Small intestine (tissue), 7 donors: ENCODE measurements around the gene CDH2. TPM values are rescaled to one million over a fixed set of nuclear protein-coding genes. Genes with fewer than 3 reads are reported as not detected.

Experiments
- DNase-seq, 2 donors: peaks; one replicate each; pipeline versions ENCODE4 v3.0.0 to v3.0.0-alpha.2; 2013
- FAIRE-seq: peaks from 2 replicates; lab custom pipeline; 2012; peaks lifted over from hg19 to GRCh38; lab: Jason Lieb, UNC
- H3K27ac ChIP-seq, 3 donors: one replicate each; pipeline ENCODE4 v1.5.1; 2013; ENCODE audit warnings: low read length in 2 of 3, mild to moderate bottlenecking in 2 of 3, control low read depth in 1 of 3, inconsistent platforms in 1 of 3, low read depth in 1 of 3, moderate library complexity in 1 of 3
- H3K27me3 ChIP-seq, 3 donors: one replicate each; pipeline ENCODE4 v1.6.1; 2013; ENCODE audit warnings: low read length in 3 of 3, inconsistent platforms in 1 of 3; ENCODE audit not compliant: control insufficient read depth in 3 of 3, insufficient read depth in 3 of 3
- H3K36me3 ChIP-seq, 3 donors: one replicate each; pipeline ENCODE4 v1.6.1; 2013; ENCODE audit warnings: low read length in 3 of 3, inconsistent platforms in 1 of 3, low read depth in 1 of 3, mild to moderate bottlenecking in 1 of 3, moderate library complexity in 1 of 3; ENCODE audit not compliant: control insufficient read depth in 3 of 3, insufficient read depth in 2 of 3
- H3K4me1 ChIP-seq, 3 donors: one replicate each; pipeline ENCODE4 v1.6.1; 2013; ENCODE audit warnings: low read length in 2 of 3, inconsistent platforms in 1 of 3, low read depth in 1 of 3, mild to moderate bottlenecking in 1 of 3, moderate library complexity in 1 of 3; ENCODE audit not compliant: control insufficient read depth in 3 of 3, insufficient read depth in 2 of 3
- H3K4me3 ChIP-seq, 3 donors: one replicate each; pipeline ENCODE4 v1.5.1; 2013; ENCODE audit warnings: low read length in 3 of 3, control low read depth in 1 of 3, inconsistent platforms in 1 of 3, low read depth in 1 of 3, mild to moderate bottlenecking in 1 of 3, moderate library complexity in 1 of 3
- H3K9me3 ChIP-seq, 2 donors: one replicate each; pipeline ENCODE4 v1.6.1; 2013; ENCODE audit warnings: low read depth in 1 of 2, low read length in 1 of 2; ENCODE audit not compliant: control insufficient read depth in 2 of 2, insufficient read depth in 1 of 2
- WGBS, 3 donors: extraction: QIAGEN DNeasy Blood & Tissue Kit; methylation state at CpG; one replicate each; pipeline ENCODE4 v1.1.7; 2013; 5-methylcytosine and 5-hydroxymethylcytosine counted together
- polyA plus RNA-seq, 4 donors: library from polyadenylated mRNA; stranded (reverse) in 3 of 4; unstranded in 1 of 4; fragments of 200-250 nt in 3 of 4; fragments of 120-200 nt in 1 of 4; gene quantifications; one replicate each; pipeline versions ENCODE4 v1.2.1 to v1.2.3, GENCODE V29; 2013
- donor health status: healthy with polysubstance abuse.
- donor health status: control.
- donor health status: control.
- donor health status: Bipolar disorder and iron deficiency.
- donor health status: healthy.

The CDH2 gene
- polyA plus RNA-seq, 4 donors: 1.1 to 8.9 (median 1.5) TPM; not detected in 1

DNA sequence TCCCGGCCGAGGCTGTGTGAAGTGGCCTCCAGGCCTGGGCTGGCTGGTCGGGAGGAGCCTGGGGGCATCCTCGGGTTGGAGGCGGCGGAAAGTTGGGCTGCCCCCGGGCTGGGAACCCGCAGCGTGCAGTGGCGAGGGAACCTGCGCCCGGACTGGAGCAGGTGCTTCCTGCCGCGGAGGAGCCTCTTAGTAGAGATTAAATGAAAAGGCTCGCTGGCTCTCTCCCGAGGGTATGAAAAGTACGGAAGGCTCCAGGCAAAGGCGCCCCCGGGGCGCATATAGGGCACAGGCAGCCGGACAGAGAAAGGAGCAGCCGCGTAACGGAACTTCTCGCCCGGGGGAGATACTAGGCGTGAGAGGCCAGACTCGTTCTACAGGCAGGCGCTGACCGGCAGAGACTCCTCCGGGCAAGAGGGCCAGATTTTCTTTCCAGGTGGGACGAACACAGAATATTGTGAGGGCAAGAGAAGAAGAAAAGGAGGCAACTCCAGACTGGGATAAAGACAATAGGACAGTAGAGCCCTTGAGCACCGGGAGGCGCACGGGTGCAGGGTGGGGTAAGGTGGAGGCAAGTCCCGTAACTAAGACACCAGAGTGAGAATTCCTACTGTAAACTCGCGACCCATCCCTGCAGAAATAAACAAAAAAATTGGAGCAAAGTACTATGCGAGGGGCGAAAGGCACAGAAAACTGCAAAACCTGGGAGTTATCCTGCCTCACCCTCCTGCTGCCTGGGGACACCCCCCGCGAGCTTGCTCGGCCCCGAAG lies 816 bp downstream of the CDH2 start:
- FAIRE-seq (no peak), DNase-seq (peak in 1 of 2 donors; percentile 42)
- H3K4me1 ChIP-seq: no peaks in the 10 kb centered on the region
- 1 to 3% (median 2%) methylated on average over 44 of the region's 44 CpGs for WGBS, 3 donors
- H3K27me3 ChIP-seq: peaks cover 15 to 40% (median 25%) of the 10 kb centered on the region in 3 donors
- no peaks in the 10 kb centered on the region for H3K9me3 ChIP-seq
- H3K36me3 ChIP-seq: no peaks in the 10 kb centered on the region
- H3K4me3 ChIP-seq: peak overlapping the region in 2 of 3 donors; percentile 22 to 42
- no peak overlapping the region for H3K27ac ChIP-seq

DNA sequence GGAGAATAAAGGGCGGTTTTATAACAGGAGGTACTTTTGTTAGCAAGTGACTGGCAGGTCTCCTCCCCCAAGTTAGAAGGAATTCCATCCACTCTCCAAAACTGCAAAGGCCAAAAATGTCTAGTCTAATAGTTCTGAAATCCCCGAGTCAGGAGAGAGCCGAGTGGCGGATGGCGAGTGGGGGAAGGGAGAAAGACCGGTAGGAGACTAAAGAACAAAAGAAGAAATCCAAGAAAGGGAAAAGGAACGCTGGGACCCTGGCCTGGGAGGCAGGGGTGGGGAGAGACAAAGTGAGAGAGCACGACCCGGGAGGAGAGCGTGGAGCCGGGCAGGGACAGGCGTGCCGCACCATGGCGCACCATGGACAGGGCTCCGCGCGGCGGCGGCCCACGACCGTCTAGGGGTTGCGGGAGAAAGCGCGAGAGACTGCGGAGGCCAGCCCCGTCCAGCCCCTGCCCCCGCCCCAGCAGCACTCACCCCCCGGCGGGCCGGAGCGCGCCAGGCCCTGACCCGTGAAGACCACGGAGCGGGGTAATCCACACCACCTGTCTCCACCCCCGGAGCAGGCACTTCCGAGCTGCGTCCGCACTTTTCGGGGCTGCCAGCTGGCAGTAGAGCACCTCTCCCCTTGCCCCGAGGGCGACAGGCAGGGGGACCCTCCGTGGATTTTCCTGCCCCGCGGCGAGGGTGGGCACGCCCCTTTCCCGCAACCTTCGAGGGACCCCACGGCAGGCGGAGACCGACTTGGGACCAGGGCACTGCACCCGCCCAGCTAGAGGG lies 1.6 kb downstream of the CDH2 start:
- WGBS, 3 donors: 4 to 7% (median 7%) methylated on average over 46 to 53 of the region's 53 CpGs
- Histone ChIP-seq H3K4me3 (peak overlapping the region in 1 of 3 donors; percentile 42), H3K9me3 (no peaks in the 10 kb centered on the region), H3K27ac (no peak overlapping the region), H3K27me3 (peaks cover 15 to 37% (median 25%) of the 10 kb centered on the region in 3 donors), H3K36me3 (no peaks in the 10 kb centered on the region), H3K4me1 (no peaks in the 10 kb centered on the region)
- FAIRE-seq (no peak), DNase-seq (peak in 1 of 2 donors; percentile 59)

DNA sequence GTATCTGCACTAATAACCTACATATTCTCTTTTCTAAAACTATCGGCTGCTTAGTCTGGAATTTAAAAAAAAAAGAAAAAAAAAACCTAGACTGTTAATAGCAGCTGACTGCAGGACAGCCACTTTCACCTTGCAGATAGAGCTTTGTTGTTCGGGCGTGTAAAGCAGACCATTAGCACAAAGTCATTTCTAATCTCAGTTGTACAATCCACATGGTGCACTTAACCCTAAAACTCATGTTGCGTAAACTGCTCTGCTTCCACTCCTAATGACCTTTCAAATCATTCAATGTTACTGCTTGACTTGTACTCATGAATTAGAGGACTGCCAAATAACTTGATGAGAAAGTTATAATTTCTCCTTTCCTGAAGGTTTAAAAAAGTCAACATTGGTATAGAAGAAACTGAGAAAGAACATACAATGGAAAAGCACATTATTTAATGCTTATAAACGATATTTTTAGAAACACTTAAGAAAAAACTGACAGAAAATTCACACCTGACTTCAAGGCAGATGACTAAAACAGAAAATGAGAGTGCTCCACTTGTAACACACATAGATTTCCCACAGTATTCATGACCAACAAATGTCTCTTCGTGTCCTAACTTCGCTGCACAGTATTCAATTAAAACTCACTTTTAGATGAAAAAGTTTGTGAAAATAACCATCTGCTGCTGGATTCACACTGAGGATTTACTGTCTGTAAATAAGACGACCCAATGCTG lies 2.6 kb downstream of the CDH2 start:
- Histone ChIP-seq H3K4me1 (no peaks in the 10 kb centered on the region), H3K27me3 (peaks cover 15 to 35% (median 23%) of the 10 kb centered on the region in 3 donors), H3K4me3 (no peak overlapping the region), H3K36me3 (no peaks in the 10 kb centered on the region), H3K9me3 (no peaks in the 10 kb centered on the region), H3K27ac (no peak overlapping the region)
- 40 to 50% (median 41%) methylated on average over 8 of the region's 8 CpGs for WGBS, 3 donors
- DNase-seq (peak in 1 of 2 donors; percentile 40), FAIRE-seq (no peak)

DNA sequence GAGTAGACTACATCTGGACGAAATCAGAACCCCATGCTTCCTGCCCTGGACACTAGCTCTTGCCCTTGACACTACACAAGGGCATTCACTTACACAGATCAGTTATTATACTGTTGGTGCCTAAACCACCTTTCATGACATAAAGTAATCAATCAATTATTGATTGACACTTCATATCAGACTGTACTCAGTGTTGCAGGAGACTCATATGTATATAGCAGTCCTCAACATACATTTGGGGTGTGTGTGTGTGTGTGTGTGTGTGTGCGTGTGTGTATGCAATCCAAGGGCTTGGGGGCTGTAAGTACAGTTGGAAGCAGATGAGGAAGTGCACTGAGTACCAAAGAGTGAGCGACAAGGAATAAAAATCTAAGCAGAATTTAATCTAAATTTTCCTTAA lies 5.1 kb downstream of the CDH2 start:
- no peak overlapping the region for H3K27ac ChIP-seq
- H3K27me3 ChIP-seq: peaks cover 12 to 23% (median 14%) of the 10 kb centered on the region in 3 donors
- WGBS, 3 donors: 72 to 82% (median 81%) methylated on average over 3 of the region's 3 CpGs
- no peak for DNase-seq
- H3K9me3 ChIP-seq: no peaks in the 10 kb centered on the region
- H3K36me3 ChIP-seq: no peaks in the 10 kb centered on the region
- peaks cover 0 to 9% (median 0%) of the 10 kb centered on the region in 3 donors for H3K4me1 ChIP-seq
- FAIRE-seq: no peak
- H3K4me3 ChIP-seq: no peak overlapping the region

DNA sequence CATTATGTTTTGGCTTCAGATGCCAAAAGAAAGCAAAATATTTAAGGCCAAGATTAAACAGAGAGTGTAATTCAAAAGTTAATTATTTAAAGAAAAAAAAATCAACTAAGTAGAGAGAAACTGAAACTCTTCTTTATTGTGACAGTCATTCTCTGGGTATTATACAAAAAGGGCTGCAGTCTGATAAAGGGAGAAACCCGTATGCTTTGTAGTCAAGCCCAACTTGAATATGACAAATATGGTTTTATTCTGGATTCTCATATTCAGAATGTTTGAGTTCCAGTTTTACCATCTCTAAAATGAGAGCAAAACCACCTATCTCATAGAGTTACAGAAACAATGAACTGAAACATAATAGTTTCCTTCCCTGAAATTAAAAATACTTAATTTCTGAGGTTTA lies 8.2 kb downstream of the CDH2 start:
- WGBS, 3 donors: 15 to 46% (median 24%) methylated on average over 1 of the region's 1 CpG
- no peak for FAIRE-seq
- no peak overlapping the region for H3K4me3 ChIP-seq

DNA sequence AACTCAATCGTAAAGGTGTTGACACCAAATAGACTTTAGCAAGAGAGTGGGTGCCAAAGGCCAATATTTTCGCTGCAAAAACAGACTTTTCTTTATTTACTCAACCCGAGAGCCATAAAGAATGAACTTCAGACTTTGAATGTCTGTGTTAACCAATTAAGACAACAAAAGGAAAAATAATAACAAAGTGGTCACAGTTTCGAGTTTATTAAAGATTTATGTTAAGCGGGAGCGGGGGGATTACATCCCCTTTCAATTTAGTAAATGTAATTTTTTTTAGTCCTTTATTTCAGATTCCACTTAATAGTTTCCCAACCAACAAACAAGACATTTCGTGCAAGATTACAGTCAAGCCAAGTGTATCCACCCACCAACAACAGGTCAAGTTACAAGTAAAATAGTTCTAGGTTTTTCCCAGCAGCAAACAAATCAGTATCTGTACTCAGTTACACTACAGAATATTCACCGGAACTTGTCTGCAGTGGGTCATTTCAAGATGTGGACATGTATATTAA lies 9.0 kb downstream of the CDH2 start:
- WGBS, 3 donors: 26 to 59% (median 42%) methylated on average over 8 of the region's 8 CpGs
- peak overlapping the region in 1 of 3 donors; percentile 4 for H3K4me3 ChIP-seq
- H3K36me3 ChIP-seq: no peaks in the 10 kb centered on the region
- peaks cover 0 to 9% (median 0%) of the 10 kb centered on the region in 3 donors for H3K4me1 ChIP-seq
- H3K27ac ChIP-seq: peak overlapping the region in 1 of 3 donors; percentile 54
- DNase-seq (peak in 1 of 2 donors; percentile 77), FAIRE-seq (no peak)
- no peaks in the 10 kb centered on the region for H3K9me3 ChIP-seq
- H3K27me3 ChIP-seq: peaks cover 0 to 1% (median 0%) of the 10 kb centered on the region in 3 donors

More for the DNA sequence above, 8.2 kb downstream of the CDH2 start:
- peak in 1 of 2 donors; percentile 21 for DNase-seq
- no peaks in the 10 kb centered on the region for H3K9me3 ChIP-seq
- no peak overlapping the region for H3K27ac ChIP-seq
- H3K36me3 ChIP-seq: no peaks in the 10 kb centered on the region
- peaks cover 0 to 9% (median 0%) of the 10 kb centered on the region in 3 donors for H3K4me1 ChIP-seq
- peaks cover 0 to 2% (median 1%) of the 10 kb centered on the region in 3 donors for H3K27me3 ChIP-seq

DNA sequence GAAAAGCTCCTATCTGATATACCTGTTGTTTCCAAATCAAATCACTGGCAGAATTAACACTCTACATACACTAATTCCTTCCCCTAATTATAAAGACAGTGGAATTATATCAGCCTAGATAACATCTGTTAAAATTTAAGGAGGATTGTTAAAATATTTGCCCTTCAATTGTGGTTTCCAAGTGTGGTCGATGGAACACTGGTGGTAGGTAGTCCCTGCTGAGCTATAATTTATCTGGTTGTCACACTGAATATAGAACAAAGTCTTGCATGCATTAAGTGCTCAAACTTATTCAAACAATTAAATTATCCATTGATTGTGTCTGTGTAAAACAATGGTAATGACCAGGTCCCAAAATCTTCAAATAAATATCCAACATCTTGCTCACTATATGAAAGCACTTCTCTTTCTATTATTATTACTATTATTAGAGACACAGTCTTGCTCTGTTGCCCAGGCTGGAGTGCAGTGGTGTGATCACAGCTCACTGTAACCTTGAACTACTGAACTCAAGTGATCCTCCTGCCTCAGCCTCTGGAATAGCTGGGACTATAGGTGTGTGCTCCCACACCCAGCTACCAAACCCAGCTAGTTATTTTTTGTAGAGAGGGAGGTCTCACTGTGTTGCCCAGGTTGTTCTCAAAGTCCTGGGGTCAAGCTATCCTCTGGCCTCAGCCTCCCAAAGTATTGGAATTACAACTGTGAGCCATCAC lies 12.0 kb downstream of the CDH2 start:
- Histone ChIP-seq H3K4me1 (peaks cover 0 to 16% (median 0%) of the 10 kb centered on the region in 3 donors), H3K9me3 (no peaks in the 10 kb centered on the region), H3K27me3 (no peaks in the 10 kb centered on the region), H3K36me3 (no peaks in the 10 kb centered on the region), H3K27ac (no peak overlapping the region), H3K4me3 (no peak overlapping the region)
- WGBS, 3 donors: 43 to 52% (median 52%) methylated on average over 1 of the region's 1 CpG
- no peak for DNase-seq
- FAIRE-seq: no peak
